Transverse colon (tissue), 4 donors: Measurements from ENCODE around the gene CSNK2B. TPM values are rescaled to one million over a fixed set of nuclear protein-coding genes. Genes with fewer than 3 reads are reported as not detected.

Source experiments
- DNase-seq: peaks from one replicate; pipeline ENCODE4 v3.0.0-alpha.2; 2019
- H3K27ac ChIP-seq, 4 donors: fragments of 200-600 bp; sonication (generic); 2 replicates each; pipeline ENCODE4 v1.5.1; 2016 to 2018; ENCODE audit warnings: inconsistent platforms in 4 of 4
- H3K27me3 ChIP-seq: fragments of 200-600 bp; sonication (generic); 2 replicates; pipeline ENCODE4 v1.5.1; 2017; ENCODE audit warnings: inconsistent platforms
- H3K36me3 ChIP-seq, 4 donors: fragments of 200-600 bp; sonication (generic); 2 replicates each; pipeline ENCODE4 v1.5.1; 2017 to 2019; ENCODE audit warnings: inconsistent platforms in 4 of 4
- H3K4me1 ChIP-seq, 4 donors: fragments of 200-600 bp; sonication (generic); 2 replicates each; pipeline ENCODE4 v1.5.1; 2017 to 2020; ENCODE audit warnings: inconsistent platforms in 4 of 4
- H3K4me3 ChIP-seq, 4 donors: fragments of 200-600 bp; sonication (generic); 1 replicate in 1 of 4; 2 replicates in 3 of 4; pipeline versions ENCODE4 v1.5.1 to v1.6.1; 2017 to 2019; ENCODE audit warnings: inconsistent platforms in 4 of 4
- H3K9me3 ChIP-seq, 2 donors: fragments of 200-600 bp; sonication (generic); 2 replicates each; pipeline ENCODE4 v1.5.1; 2017 to 2019; ENCODE audit warnings: inconsistent platforms in 2 of 2
- CTCF ChIP-seq, 5 experiments: fragments of 200-600 bp in 3 of 5; fragments of 450-650 bp in 2 of 5; sonication (generic) in 3 of 5; IDR thresholded peaks; 1 replicate in 2 of 5; 2 replicates in 3 of 5; pipeline ENCODE4 v1.5.1; 2016 to 2017; ENCODE audit warnings: antibody characterized with exemption in 5 of 5, inconsistent platforms in 3 of 5, mild to moderate bottlenecking in 2 of 5, moderate library complexity in 1 of 5
- EP300 ChIP-seq: sonication (generic); formaldehyde crosslinking; IDR thresholded peaks from one replicate; pipeline ENCODE4 v1.6.1; 2017; ENCODE audit warnings: antibody characterized with exemption, low read depth
- POLR2A ChIP-seq: fragments of 450-650 bp; IDR thresholded peaks from one replicate; pipeline ENCODE4 v1.6.1; 2016; ENCODE audit warnings: antibody characterized with exemption, mild to moderate bottlenecking, moderate library complexity
- POLR2AphosphoS5 ChIP-seq, 3 donors: sonication (generic); formaldehyde crosslinking; IDR thresholded peaks; one replicate each; pipeline ENCODE4 v1.6.1; 2016; ENCODE audit warnings: antibody characterized with exemption in 3 of 3
- WGBS, 2 donors: methylation state at CpG; one replicate each; pipeline ENCODE4 v1.1.5; 2018; ENCODE audit warnings: low coverage in 1 of 2; 5-methylcytosine and 5-hydroxymethylcytosine counted together
- in situ Hi-C, 4 donors: fragments of 200-750 bp; cut with MboI; loops; one replicate each; pipeline versions ENCODE4 v1.15.0 to v1.15.1; 2017; ENCODE audit warnings: low sequenced_read_pairs in 3 of 4, low pct_ligation_motif_present in 1 of 4, low pct_unique_long_range_greater_than_20kb in 1 of 4
- intact Hi-C: fragments of 100-400 bp; cut with DNase I; formaldehyde crosslinking; loops from one replicate; pipeline ENCODE4 v1.15.1; 2023; ENCODE audit warnings: low total_unique reads
- total RNA-seq, 4 donors: library from RNA; depleted of rRNA; stranded (reverse); fragments of >200 nt; gene quantifications; one replicate each; pipeline ENCODE4 v1.1.0, GENCODE V29; 2016

The CSNK2B gene
- total RNA-seq, 4 donors from 2014 or later = 182 to 231 (median 210) TPM

GRCh38 chr6:31626952-31627351, 38.9 kb upstream of the CSNK2B start:
- H3K36me3 ChIP-seq = peaks cover 0 to 79% (median 42%) of the 10 kb centered on the region in 4 donors
- WGBS, 2 donors = 94 to 100% methylated on average over 1 to 10 of the region's 10 CpGs
- intact Hi-C loops = no loop called here

GRCh38 chr6:31627690-31628287, 38.1 kb upstream of the CSNK2B start:
- TF ChIP-seq CTCF (IDR thresholded peaks at IDR 0.05) (no peak), POLR2A (no peak)
- Histone ChIP-seq H3K9me3 (no peaks in the 10 kb centered on the region), H3K4me1 (peaks cover 0 to 3% (median 2%) of the 10 kb centered on the region in 4 donors), H3K27me3 (no peaks in the 10 kb centered on the region), H3K27ac (no peak overlapping the region), H3K36me3 (peaks cover 0 to 81% (median 44%) of the 10 kb centered on the region in 4 donors), H3K4me3 (no peak overlapping the region)
- DNase-seq = no peak
- intact Hi-C loops = no loop called here
- WGBS, 2 donors = 95% methylated on average over 14 to 19 of the region's 19 CpGs
- in situ Hi-C loops = no loop called here

More at GRCh38 chr6:31626952-31627351, 38.9 kb upstream of the CSNK2B start:
- no peaks in the 10 kb centered on the region for H3K9me3 ChIP-seq
- no peak overlapping the region for H3K4me3 ChIP-seq
- DNase-seq = no peak
- H3K4me1 ChIP-seq = peaks cover 0 to 11% (median 10%) of the 10 kb centered on the region in 4 donors
- TF ChIP-seq POLR2A (no peak), POLR2AphosphoS5 (IDR thresholded peaks at IDR 0.05) (no peak), CTCF (IDR thresholded peaks at IDR 0.05) (no peak), EP300 (no peak)
- no peaks in the 10 kb centered on the region for H3K27me3 ChIP-seq
- in situ Hi-C loops = no loop called here
- H3K27ac ChIP-seq = no peak overlapping the region

GRCh38 chr6:31629014-31629413, 36.9 kb upstream of the CSNK2B start:
- H3K27ac ChIP-seq = no peak overlapping the region
- H3K36me3 ChIP-seq = peaks cover 0 to 84% (median 45%) of the 10 kb centered on the region in 4 donors
- TF ChIP-seq CTCF (IDR thresholded peaks at IDR 0.05) (no peak), EP300 (no peak), POLR2A (no peak), POLR2AphosphoS5 (IDR thresholded peaks at IDR 0.05) (no peak)
- H3K9me3 ChIP-seq = no peaks in the 10 kb centered on the region
- H3K4me3 ChIP-seq = no peak overlapping the region
- no peaks in the 10 kb centered on the region for H3K4me1 ChIP-seq
- no peaks in the 10 kb centered on the region for H3K27me3 ChIP-seq
- DNase-seq = no peak
- intact Hi-C loops (no loop called here), in situ Hi-C loops (no loop called here)
- WGBS, 2 donors = 87 to 100% methylated on average over 1 to 7 of the region's 7 CpGs

- no peak for TF ChIP-seq CTCF (IDR thresholded peaks at IDR 0.05)
- H3K27ac ChIP-seq = no peak overlapping the region
- DNase-seq = no peak
- no peaks in the 10 kb centered on the region for H3K4me1 ChIP-seq
- in situ Hi-C loops = no loop called here
- no peaks in the 10 kb centered on the region for H3K27me3 ChIP-seq
- no peak overlapping the region for H3K4me3 ChIP-seq
- peaks cover 0 to 86% (median 45%) of the 10 kb centered on the region in 4 donors for H3K36me3 ChIP-seq
- no peaks in the 10 kb centered on the region for H3K9me3 ChIP-seq
- WGBS, 2 donors = 90 to 94% methylated on average over 14 to 25 of the region's 25 CpGs
- intact Hi-C loops = no loop called here
These were observed 35.5 kb upstream of the CSNK2B start for GRCh38 chr6:31630177-31630934.
